ENCODE measurements around the gene CLDN25.
"Not testable (repeated sequence)": the region's sequence is repeated elsewhere in the genome, so short reads cannot be mapped to it uniquely, and the experiment has no call there.

Gene CLDN25

DNA sequence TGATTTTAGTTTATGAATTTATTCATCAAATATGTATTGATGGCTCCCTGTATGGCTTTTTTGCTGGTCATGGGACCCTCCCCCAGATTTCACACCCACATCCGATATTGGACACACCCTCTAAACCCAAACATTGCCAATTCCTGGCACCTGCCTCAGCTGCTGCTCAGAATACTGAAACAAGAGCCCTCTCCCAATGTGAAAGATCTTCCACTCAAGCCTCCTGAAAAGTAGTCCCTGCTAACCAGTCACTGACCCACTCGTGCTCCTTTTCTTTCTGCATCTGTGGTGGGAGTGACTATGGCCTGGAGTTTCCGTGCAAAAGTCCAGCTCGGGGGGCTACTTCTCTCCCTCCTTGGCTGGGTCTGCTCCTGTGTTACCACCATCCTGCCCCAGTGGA, at the start of gene CLDN25:
Gene CLDN25, plus strand, starts transcription at position 301 of the 400 bp plus-strand sequence. Its CDS starts 0 bp downstream, at position 301.
- no peak for DNase-seq

GRCh38 chr11:113730887-113731726, 48.5 kb upstream of the CLDN25 start:
- DNase-seq, result no peak

DNA sequence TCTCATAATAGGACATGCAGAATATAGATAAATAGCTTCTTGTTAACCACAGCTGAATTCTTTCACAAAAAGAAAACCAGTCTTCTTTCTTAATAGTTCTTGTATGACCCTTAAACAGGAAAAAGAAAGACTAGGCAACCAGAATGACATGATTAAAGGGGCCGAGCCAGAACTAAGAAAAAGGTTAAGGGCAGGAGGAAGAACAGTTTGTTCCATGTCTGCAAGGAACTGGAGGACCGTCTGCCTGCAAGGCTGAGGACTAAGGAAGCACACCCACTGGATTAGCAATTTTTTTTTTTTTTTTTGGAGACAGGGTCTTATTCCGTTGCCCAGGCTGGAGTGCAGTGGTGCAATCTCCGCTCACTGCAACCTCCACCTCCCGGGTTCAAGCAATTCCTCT, 47.5 kb upstream of the CLDN25 start:
- no peak for DNase-seq

DNA sequence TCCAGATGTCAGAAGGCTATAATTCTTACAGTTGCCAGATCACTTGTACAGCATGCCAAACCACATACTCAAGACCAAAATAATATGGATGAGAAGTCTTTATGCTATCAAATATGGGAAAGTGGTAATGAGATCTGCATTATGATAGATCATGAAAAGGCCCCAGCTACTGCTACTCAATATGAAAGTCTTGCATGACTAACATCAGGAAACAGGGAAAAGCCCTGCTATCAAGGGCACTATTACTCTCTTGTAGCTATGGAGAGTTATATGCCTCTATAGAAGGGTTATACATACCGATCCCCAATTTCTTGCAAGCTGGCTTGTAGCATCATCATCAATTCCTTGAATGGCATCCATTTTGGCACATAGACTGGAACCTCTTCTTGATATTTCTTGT, 43.3 kb upstream of the CLDN25 start:
- no peak for DNase-seq

- DNase-seq, result no peak
Measured at GRCh38 chr11:113752932-113753331, 26.7 kb upstream of the CLDN25 start.

DNA sequence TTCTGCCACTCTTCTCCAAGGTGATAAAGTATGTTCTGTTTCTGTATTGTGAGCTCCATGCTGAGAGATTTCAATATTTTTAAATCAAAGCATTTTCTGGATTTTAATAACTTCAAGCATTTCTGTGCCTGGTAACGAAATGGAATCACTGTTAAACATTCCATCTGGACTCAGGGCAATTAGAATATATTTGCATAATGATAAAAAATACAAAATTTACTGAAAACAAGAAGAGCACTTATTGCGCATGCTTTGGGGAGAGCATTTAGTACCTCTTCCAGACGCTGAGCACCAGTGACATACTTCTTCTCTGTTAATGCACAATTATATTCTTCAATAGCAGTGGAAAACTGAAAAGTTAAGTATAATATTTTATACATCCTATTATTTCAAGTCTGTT, 19.4 kb upstream of the CLDN25 start:
- no peak for DNase-seq

GRCh38 chr11:113763040-113763439, 16.6 kb upstream of the CLDN25 start:
- DNase-seq, result not testable (repeated sequence)

DNA sequence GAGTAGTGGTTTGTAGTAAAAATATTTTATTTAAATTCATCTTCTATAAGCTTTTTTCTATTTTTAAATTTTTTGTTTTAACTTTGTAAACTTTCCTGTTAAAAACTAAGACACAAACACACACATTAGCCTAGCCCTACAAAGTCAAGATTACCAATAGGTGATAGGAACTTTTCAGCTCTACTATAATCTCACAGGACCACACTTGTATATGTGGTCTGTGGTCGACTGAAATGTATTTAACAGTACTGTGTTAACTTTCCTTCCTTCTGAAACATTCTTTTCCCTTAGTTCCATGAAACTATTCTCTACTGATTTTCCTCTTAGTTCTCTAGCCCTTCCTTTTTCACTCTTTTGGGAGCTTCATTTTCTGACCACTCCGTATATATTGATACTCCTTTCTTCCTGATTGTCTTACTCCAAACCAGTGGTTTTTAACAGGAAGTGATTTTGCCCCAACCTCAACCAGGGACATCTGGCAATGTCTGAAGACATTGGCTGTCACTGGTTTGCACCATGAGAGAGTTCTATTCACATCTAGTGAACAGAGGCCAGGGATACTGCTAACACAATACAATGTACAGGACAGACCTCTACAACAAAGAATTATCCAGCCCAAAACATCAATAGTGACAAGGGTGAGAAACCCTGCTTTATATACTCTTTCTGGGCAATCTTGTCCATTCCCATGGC, 14.9 kb upstream of the CLDN25 start:
- DNase-seq, result no peak

- DNase-seq, result no peak
Measured at GRCh38 chr11:113771964-113772363, 7.6 kb upstream of the CLDN25 start.

DNA sequence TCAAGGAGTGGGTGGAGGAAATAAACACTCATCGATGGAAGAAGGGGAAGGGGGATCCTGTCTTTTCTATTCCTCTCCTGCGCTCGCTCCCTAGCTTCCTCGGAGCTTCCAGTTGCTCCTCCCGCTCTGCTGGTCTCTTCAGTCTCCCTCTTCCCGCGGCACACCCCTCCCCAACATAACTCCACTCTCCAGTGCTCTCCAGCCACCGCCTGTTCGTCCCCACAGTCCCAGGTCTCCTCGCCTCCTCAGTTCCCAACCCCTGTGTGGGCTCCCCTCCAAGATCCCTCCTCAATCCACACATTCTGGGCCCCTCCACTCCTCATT, 6.5 kb upstream of the CLDN25 start:
- no peak for DNase-seq

GRCh38 chr11:113773416-113774173, 6.0 kb upstream of the CLDN25 start, which contains the start of gene ZW10:
TSS of gene ZW10 (minus strand) at chr11:113773692. CDS start at chr11:113773666, 26 bp downstream.
- DNase-seq, result peak; percentile 70 to 87 (median 78)

DNA sequence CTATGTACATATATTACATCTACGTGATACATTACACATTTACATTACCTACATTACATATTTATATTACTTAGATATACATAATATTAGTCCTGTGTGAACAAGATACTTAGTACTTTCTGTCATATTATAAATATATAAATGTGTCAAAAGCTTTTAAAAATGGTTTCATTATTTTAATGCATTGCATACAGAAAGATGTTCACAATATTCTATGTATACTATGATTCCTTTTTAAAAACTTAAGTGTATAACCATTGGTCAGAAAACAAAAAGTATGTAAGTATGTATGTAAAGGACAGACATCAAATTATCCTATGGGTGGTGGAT, 5.5 kb upstream of the CLDN25 start:
- DNase-seq, result no peak

DNA sequence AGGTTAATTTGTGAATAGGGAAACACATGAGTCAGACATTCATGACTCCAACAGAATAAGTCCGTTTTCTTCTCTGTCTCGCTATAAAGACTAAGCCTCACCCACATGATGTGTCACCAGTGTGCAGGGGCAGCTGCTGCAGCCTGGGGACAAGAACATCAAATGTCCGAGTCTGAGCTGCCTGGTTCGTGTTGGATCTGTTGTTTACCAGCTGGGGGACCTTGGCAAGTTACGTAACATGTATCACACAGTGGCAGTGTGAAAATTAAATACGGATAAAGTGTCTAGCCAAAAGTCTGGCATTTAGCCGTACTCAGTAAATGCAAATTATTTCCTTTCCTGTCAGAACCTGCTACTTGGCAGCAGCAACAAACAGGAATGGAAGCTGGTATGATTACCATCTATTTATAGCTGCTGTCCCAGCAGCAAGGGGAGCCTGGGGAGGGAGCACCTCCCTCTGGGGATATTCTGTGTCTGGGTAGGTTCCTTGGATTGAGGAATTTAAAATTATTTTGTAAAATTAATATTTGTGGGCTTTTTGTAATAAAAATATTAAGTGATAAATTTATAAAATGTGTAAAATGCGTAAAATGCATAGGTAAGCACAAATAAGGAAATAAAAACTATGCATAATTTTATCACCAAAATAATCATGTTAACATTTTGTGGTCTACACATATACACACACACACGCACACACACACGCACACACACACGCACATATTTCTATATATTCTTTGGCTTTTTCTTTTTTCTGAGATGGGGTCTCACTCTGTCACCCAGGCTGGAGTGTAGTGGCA, 1.3 kb upstream of the CLDN25 start:
- DNase-seq, result no peak

GRCh38 chr11:113781682-113782081, 2.1 kb downstream of the CLDN25 start:
- DNase-seq, result no peak

DNA sequence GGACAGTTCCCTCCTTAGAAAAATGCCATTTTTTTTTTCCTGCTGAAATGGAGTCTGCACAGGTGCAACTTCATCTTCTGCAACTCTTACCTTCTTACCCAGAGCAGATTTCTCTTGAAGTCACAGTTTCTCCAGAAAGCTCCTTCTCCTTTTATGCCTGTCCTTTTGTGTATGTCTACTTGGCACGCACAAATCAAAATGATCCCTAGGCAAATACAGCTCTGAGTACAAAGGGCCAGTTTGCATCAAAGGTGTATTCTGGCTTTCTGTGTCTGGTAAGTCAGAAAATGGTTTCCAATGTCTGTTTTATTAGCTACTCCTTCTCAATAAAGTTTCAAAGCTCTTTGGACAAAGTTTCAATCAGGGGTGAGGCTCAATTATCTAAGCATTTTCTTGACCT, 2.5 kb downstream of the CLDN25 start:
- DNase-seq, result no peak

GRCh38 chr11:113789016-113789415, 9.4 kb downstream of the CLDN25 start:
- not testable (repeated sequence) for DNase-seq

DNA sequence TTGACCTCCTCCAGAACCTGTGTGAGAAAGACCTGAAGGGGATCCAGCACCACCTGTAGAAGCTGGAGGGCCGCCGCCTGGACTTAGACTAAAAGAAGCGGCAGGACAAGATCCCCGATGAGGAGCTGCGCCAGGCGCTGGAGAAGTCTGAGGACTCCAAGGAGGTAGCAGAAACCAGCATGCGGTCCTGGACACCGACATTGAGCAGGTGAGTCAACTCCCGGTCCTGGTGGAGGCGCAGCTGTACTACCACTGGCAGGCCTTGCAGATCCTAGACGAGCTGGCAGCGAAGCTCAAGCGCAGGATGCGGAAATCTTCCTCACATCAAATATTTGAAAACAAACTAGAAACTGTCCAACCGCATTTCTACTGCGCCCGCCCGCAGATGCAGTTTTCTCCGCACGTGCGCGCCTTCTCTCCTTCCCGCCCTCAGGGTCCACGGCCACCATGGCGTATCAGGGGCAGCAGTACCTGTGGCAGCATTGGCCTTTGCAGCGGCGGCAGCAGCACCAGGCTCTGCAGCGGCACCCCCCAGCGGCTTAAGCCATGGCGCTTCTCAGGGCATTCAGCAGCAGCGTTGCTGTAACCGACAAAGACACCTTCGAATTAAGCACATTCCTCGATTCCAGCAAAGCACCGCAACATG, 10.2 kb downstream of the CLDN25 start:
- no peak for DNase-seq

DNA sequence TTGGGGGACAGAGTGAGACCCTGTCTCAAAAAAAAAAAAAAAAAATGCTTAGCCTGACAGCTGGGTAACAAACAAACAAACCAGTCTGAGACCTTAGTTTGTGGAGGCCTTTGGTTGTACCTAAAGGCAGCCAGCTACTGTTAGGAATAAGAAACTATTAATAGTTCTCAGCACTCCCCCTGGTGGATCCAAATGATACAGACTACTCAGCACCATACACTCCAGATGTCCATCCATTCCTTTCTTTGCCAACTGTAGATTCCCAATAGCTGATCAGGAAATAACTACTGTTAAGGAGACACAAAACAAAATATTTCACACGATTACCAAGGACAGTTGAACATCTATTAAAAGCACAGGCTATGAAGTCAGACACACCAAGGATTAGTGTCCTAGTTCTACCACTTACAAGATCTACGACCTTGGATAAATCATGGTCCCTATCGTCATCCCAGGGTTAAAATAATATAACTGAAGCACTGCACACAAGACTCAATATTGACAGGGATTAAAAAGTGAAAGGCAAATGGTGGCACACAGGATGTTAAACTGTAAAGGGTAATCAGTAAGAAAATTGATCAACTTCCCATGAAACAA, 17.2 kb downstream of the CLDN25 start:
- no peak for DNase-seq

- no peak for DNase-seq
Measured at GRCh38 chr11:113802621-113803020, 23.0 kb downstream of the CLDN25 start.

GRCh38 chr11:113805640-113806039, 26.0 kb downstream of the CLDN25 start:
- DNase-seq, result no peak

- DNase-seq, result no peak
Measured at GRCh38 chr11:113806406-113806805, 26.8 kb downstream of the CLDN25 start.

- DNase-seq, result no peak
Measured at GRCh38 chr11:113808931-113809330, 29.3 kb downstream of the CLDN25 start.

All from activated naive CD4-positive, alpha-beta T cell (primary cell).